GM21737 (cell line): ENCODE measurements around the gene CA6.
"Not testable (repeated sequence)": the region's sequence is repeated elsewhere in the genome, so short reads cannot be mapped to it uniquely, and the experiment has no call there.

ENCODE experiments used
- ATAC-seq: cut with Tn5 transposase; IDR thresholded peaks from one replicate; pipeline ENCODE4 v1.9.1; 2021; ENCODE audit warnings: mild to moderate bottlenecking, moderate library complexity; ENCODE audit not compliant: unreplicated experiment

Gene CA6

GRCh38 chr1:8926707-8927694, 18.7 kb upstream of the CA6 start:
- ATAC-seq, result no peak

- no peak for ATAC-seq
Observed at GRCh38 chr1:8930116-8930515, 15.6 kb upstream of the CA6 start.

GRCh38 chr1:8937051-8937450, 8.6 kb upstream of the CA6 start:
- ATAC-seq, result not testable (repeated sequence)

- ATAC-seq, result no peak
Observed at GRCh38 chr1:8937701-8938100, 8.0 kb upstream of the CA6 start.

- no peak for ATAC-seq
Observed at GRCh38 chr1:8938232-8938999, 7.3 kb upstream of the CA6 start.

GRCh38 chr1:8939000-8939265, 6.7 kb upstream of the CA6 start:
- ATAC-seq, result no peak

- no peak for ATAC-seq
Observed at GRCh38 chr1:8939362-8939995, 6.2 kb upstream of the CA6 start.

GRCh38 chr1:8941906-8942305, 3.8 kb upstream of the CA6 start:
- ATAC-seq, result no peak

- ATAC-seq, result no peak
Observed at GRCh38 chr1:8943498-8944405, 1.9 kb upstream of the CA6 start.

GRCh38 chr1:8947127-8947691, 1.5 kb downstream of the CA6 start:
- no peak for ATAC-seq

- no peak for ATAC-seq
Observed at GRCh38 chr1:8950309-8950708, 4.6 kb downstream of the CA6 start.

- no peak for ATAC-seq
Observed at GRCh38 chr1:8951231-8951630, 5.6 kb downstream of the CA6 start.

- no peak for ATAC-seq
Observed at GRCh38 chr1:8955406-8955805, 9.7 kb downstream of the CA6 start.

GRCh38 chr1:8956461-8957349, 11.0 kb downstream of the CA6 start:
- ATAC-seq, result no peak

GRCh38 chr1:8962812-8963530, 17.3 kb downstream of the CA6 start:
- no peak for ATAC-seq

- ATAC-seq, result no peak
Observed at GRCh38 chr1:8963963-8964362, 18.3 kb downstream of the CA6 start.

GRCh38 chr1:8965121-8965820, 19.6 kb downstream of the CA6 start:
- no peak for ATAC-seq

- no peak for ATAC-seq
Observed at GRCh38 chr1:8966606-8967005, 20.9 kb downstream of the CA6 start.
